ENCODE measurements around the gene CLMN. TPM values are rescaled to one million over a fixed set of nuclear protein-coding genes. Genes with fewer than 3 reads are reported as not detected.

CLMN gene
- total and polyA plus RNA-seq, 2 of the 8 experiments (the other 6 are each of a cell fraction or from before 2014, with no cell fraction given), result 1.6 to 8.2 TPM

DNA sequence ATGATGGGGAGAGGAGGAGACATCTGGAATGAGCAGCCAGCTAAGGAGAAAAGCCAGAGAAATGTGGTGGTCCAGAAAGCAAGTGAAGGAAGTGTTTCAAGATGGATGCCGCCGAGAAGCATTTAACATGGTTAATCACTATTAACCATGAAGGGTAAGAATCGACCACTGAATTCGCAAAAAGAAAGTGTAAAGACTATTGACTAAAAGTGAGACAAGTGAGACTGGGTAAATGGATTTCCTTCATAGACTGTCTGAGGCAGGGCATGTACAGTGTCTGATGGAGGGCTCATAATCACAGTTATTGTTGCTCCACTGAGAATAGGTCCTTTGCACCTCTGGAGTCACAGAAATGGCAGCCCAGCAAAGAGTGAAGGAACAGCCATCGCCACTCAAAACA is 25.3 kb upstream of the CLMN start:
- no peak for FAIRE-seq
- WGBS, 2 experiments (ENCODE audit: extremely low coverage in 1 of 2, insufficient coverage in 1 of 2, insufficient read length in 1 of 2, insufficient replicate concordance in 2 of 2, low coverage in 1 of 2, low lambda C conversion rate in 2 of 2, missing lambda C conversion rate in 1 of 2), result 83% methylated on average over 5 of the region's 5 CpGs; no CpG with 5 or more reads in 1 of the 2 experiments
- H3K9me3 ChIP-seq (ENCODE audit: insufficient read depth in 2 of 2, low read depth in 1 of 2, low read length in 1 of 2), result no peaks in the 10 kb centered on the region
- ChIA-PET CTCF (ENCODE audit: partially characterized antibody) (no interaction called here), POLR2A (ENCODE audit: partially characterized antibody) (no interaction called here)
- no peaks in the 10 kb centered on the region for H3K36me3 ChIP-seq (ENCODE audit: control insufficient read depth in 2 of 4, insufficient read depth in 4 of 4, low read length in 3 of 4)
- H3K23ac ChIP-seq (ENCODE audit: insufficient read length), result no peak overlapping the region
- H3K23me2 ChIP-seq (ENCODE audit: low read depth, low read length), result no peaks in the 10 kb centered on the region; the same call in 1 of the 2 replicates
- H4K91ac ChIP-seq (replicated peaks; ENCODE audit: insufficient read length, low read length), result no peak overlapping the region
- no peak overlapping the region for H3K4ac ChIP-seq (replicated peaks; ENCODE audit: insufficient read length, low read depth, low read length)
- no peaks in the 10 kb centered on the region for H3K79me2 ChIP-seq (ENCODE audit: control insufficient read depth in 1 of 2, insufficient read depth in 2 of 2, low read length in 2 of 2)
- no peaks in the 10 kb centered on the region for H4K20me1 ChIP-seq (replicated peaks in 1 of 2; ENCODE audit: control insufficient read depth in 1 of 2, insufficient read depth in 2 of 2, low read length in 2 of 2)
- H2AFZ ChIP-seq (ENCODE audit: low read length), result no peak overlapping the region
- no peak overlapping the region for H2BK5ac ChIP-seq (ENCODE audit: low read depth, low read length)
- H3K4me2 ChIP-seq (ENCODE audit: insufficient read depth in 1 of 2, low read depth in 2 of 2, low read length in 2 of 2), result no peak overlapping the region
- H2BK120ac ChIP-seq (replicated peaks; ENCODE audit: low read depth, low read length), result no peak overlapping the region
- no peak overlapping the region for H4K5ac ChIP-seq (ENCODE audit: insufficient read length, low read depth, low read length)
- no peaks in the 10 kb centered on the region for H3K27me3 ChIP-seq (replicated peaks in 1 of 4; ENCODE audit: control insufficient read depth in 3 of 4, extremely low read depth in 1 of 4, insufficient read depth in 3 of 4, low read length in 3 of 4)
- H2BK20ac ChIP-seq (ENCODE audit: low read length), result no peak overlapping the region
- no peaks in the 10 kb centered on the region for H3K79me1 ChIP-seq (ENCODE audit: low read depth, low read length)
- no peak overlapping the region for H2BK15ac ChIP-seq (ENCODE audit: low read length)
- H3K56ac ChIP-seq (replicated peaks; ENCODE audit: insufficient read length, low read depth, low read length), result no peak overlapping the region
- no peak overlapping the region for H3K18ac ChIP-seq (ENCODE audit: extremely low read depth, low read length)
- no peak overlapping the region for H2BK12ac ChIP-seq (ENCODE audit: low read depth, low read length)
- H3K4me1 ChIP-seq (replicated peaks in 1 of 4; ENCODE audit: control insufficient read depth in 3 of 4, insufficient read depth in 4 of 4, low read length in 3 of 4), result peaks cover 0 to 4% (median 0%) of the 10 kb centered on the region in 4 experiments; a peak in 1 of 7 replicates
- DNase-seq (ENCODE audit: low read depth in 1 of 2, low spot score in 2 of 2), result no peak
- no peak overlapping the region for H4K8ac ChIP-seq (ENCODE audit: extremely low read depth, insufficient read depth, low read length)
- H3K14ac ChIP-seq (ENCODE audit: insufficient read length), result no peak overlapping the region
- H3K27ac ChIP-seq (ENCODE audit: low read depth, low read length), result no peak overlapping the region
- no peak overlapping the region for H2AK5ac ChIP-seq (ENCODE audit: low read depth, low read length)
- H3K9ac ChIP-seq (replicated peaks in 1 of 4; ENCODE audit: extremely low read depth in 1 of 4, low read depth in 3 of 4, low read length in 3 of 4), result no peak overlapping the region
- no peak overlapping the region for H3K4me3 ChIP-seq (ENCODE audit: extremely low read depth in 1 of 4, insufficient read depth in 2 of 4, low read depth in 3 of 4, low read length in 4 of 4)
- TF ChIP-seq TAF7 (optimal IDR thresholded peaks at IDR 0.05; ENCODE audit: borderline replicate concordance, low read depth, low read length), result no peak
- no peak for TF ChIP-seq EZH2 (IDR thresholded peaks at IDR 0.05; ENCODE audit: low read depth, low read length, severe bottlenecking)
- TF ChIP-seq CHD1 (IDR thresholded peaks at IDR 0.05; ENCODE audit: low read depth, low read length), result no peak
- TF ChIP-seq SP2 (IDR thresholded peaks at IDR 0.05; ENCODE audit: low read length), result no peak
- no peak for TF ChIP-seq GTF2F1 (IDR thresholded peaks at IDR 0.05; ENCODE audit: borderline replicate concordance, low read depth, low read length)

Data from H1 (cell line).